ENCODE measurements around the gene CMC4. TPM values are rescaled to one million over a fixed set of nuclear protein-coding genes. Genes with fewer than 3 reads are reported as not detected.

The CMC4 gene
- total RNA-seq, 4 donors from 2014 or later, result 1.4 to 11.7 (median 9.1) TPM; not detected in 1

GRCh38 chrX:155028129-155028528 is 42.8 kb downstream of the CMC4 start:
- Histone ChIP-seq H3K4me1 (peaks cover 0 to 13% (median 5%) of the 10 kb centered on the region in 4 donors), H3K27ac (peak overlapping the region; percentile 91 to 98 (median 94)), H3K9me3 (no peaks in the 10 kb centered on the region), H3K27me3 (no peaks in the 10 kb centered on the region), H3K4me3 (peak overlapping the region in 2 of 4 donors; percentile 51 to 66), H3K36me3 (no peaks in the 10 kb centered on the region)
- TF ChIP-seq POLR2AphosphoS5 (IDR thresholded peaks at IDR 0.05) (no peak), CTCF (IDR thresholded peaks at IDR 0.05) (no peak), POLR2A (IDR thresholded peaks at IDR 0.05) (no peak), EP300 (IDR thresholded peaks at IDR 0.05; ENCODE audit: low read depth) (no peak)
- no peak for DNase-seq
- 14 to 37% methylated on average over 1 to 3 of the region's 3 CpGs for WGBS, 2 donors (ENCODE audit: low coverage in 1 of 2)
- in situ Hi-C loops (cut with MboI; ENCODE audit: low pct_ligation_motif_present in 1 of 4, low pct_unique_long_range_greater_than_20kb in 1 of 4, low sequenced_read_pairs in 3 of 4) (no loop called here), intact Hi-C loops (cut with DNase I; ENCODE audit: low total_unique reads) (no loop called here)

- H3K9me3 ChIP-seq, result no peaks in the 10 kb centered on the region
- peaks cover 0 to 13% (median 5%) of the 10 kb centered on the region in 4 donors for H3K4me1 ChIP-seq
- H3K4me3 ChIP-seq, result peak overlapping the region; percentile 47 to 66 (median 54)
- DNase-seq, result no peak
- H3K36me3 ChIP-seq, result no peaks in the 10 kb centered on the region
- WGBS, 2 donors (ENCODE audit: low coverage in 1 of 2), result 0 to 42% methylated on average over 8 to 14 of the region's 14 CpGs
- intact Hi-C loops (cut with DNase I; ENCODE audit: low total_unique reads), result no loop called here
- H3K27me3 ChIP-seq, result no peaks in the 10 kb centered on the region
- in situ Hi-C loops (cut with MboI; ENCODE audit: low pct_ligation_motif_present in 1 of 4, low pct_unique_long_range_greater_than_20kb in 1 of 4, low sequenced_read_pairs in 3 of 4), result no loop called here
- peak overlapping the region; percentile 91 to 98 (median 94) for H3K27ac ChIP-seq
- no peak for TF ChIP-seq EP300 (IDR thresholded peaks at IDR 0.05; ENCODE audit: low read depth)
- peak; percentile 42 to 63 (median 48) for TF ChIP-seq POLR2AphosphoS5 (IDR thresholded peaks at IDR 0.05)
- peak; percentile 42 for TF ChIP-seq POLR2A (IDR thresholded peaks at IDR 0.05)
These were observed 43.3 kb downstream of the CMC4 start for GRCh38 chrX:155027509-155028066.

GRCh38 chrX:155026727-155027508 is 44.0 kb downstream of the CMC4 start, which contains the start of gene FUNDC2:
Gene FUNDC2 (plus strand): TSS chrX:155026844. CDS start chrX:155026939, 95 bp downstream.
- H3K4me1 ChIP-seq, result peaks cover 0 to 13% (median 5%) of the 10 kb centered on the region in 4 donors
- peak within 1 kb of the TSS; percentile 47 to 66 (median 54) for H3K4me3 ChIP-seq
- peak within 1 kb of the TSS; percentile 91 to 98 (median 94) for H3K27ac ChIP-seq
- H3K27me3 ChIP-seq, result no peaks in the 10 kb centered on the region
- no peaks in the 10 kb centered on the region for H3K9me3 ChIP-seq
- intact Hi-C loops (cut with DNase I; ENCODE audit: low total_unique reads), result no loop called here
- 65% methylated on average over 64 of the region's 82 CpGs; no CpG with 5 or more reads in 1 of the 2 donors for WGBS, 2 donors (ENCODE audit: low coverage in 1 of 2)
- peak; percentile 95 for DNase-seq
- H3K36me3 ChIP-seq, result no peaks in the 10 kb centered on the region
- TF ChIP-seq POLR2AphosphoS5 (IDR thresholded peaks at IDR 0.05) (peak; percentile 38 to 77 (median 51)), CTCF (IDR thresholded peaks at IDR 0.05) (no peak), EP300 (IDR thresholded peaks at IDR 0.05; ENCODE audit: low read depth) (peak; percentile 67), POLR2A (IDR thresholded peaks at IDR 0.05) (peak; percentile 79)
- in situ Hi-C loops (cut with MboI; ENCODE audit: low pct_ligation_motif_present in 1 of 4, low pct_unique_long_range_greater_than_20kb in 1 of 4, low sequenced_read_pairs in 3 of 4), result no loop called here

- peak overlapping the region; percentile 13 to 66 (median 54) for H3K4me3 ChIP-seq
- no peaks in the 10 kb centered on the region for H3K27me3 ChIP-seq
- no peak for TF ChIP-seq CTCF (IDR thresholded peaks at IDR 0.05)
- no peak for TF ChIP-seq POLR2A (IDR thresholded peaks at IDR 0.05)
- peak in 1 of 3 donors; percentile 22 for TF ChIP-seq POLR2AphosphoS5 (IDR thresholded peaks at IDR 0.05)
- no peak for TF ChIP-seq EP300 (IDR thresholded peaks at IDR 0.05; ENCODE audit: low read depth)
- peaks cover 0 to 13% (median 5%) of the 10 kb centered on the region in 4 donors for H3K4me1 ChIP-seq
- intact Hi-C loops (cut with DNase I; ENCODE audit: low total_unique reads), result no loop called here
- H3K27ac ChIP-seq, result peak overlapping the region; percentile 91 to 98 (median 94)
- WGBS, 2 donors (ENCODE audit: low coverage in 1 of 2), result 0 to 39% methylated on average over 1 to 16 of the region's 16 CpGs
- no peak for DNase-seq
- no peaks in the 10 kb centered on the region for H3K9me3 ChIP-seq
- in situ Hi-C loops (cut with MboI; ENCODE audit: low pct_ligation_motif_present in 1 of 4, low pct_unique_long_range_greater_than_20kb in 1 of 4, low sequenced_read_pairs in 3 of 4), result no loop called here
- no peaks in the 10 kb centered on the region for H3K36me3 ChIP-seq
These were observed 44.6 kb downstream of the CMC4 start for GRCh38 chrX:155026420-155026726.

Data from transverse colon (tissue), 4 donors.